Peyer's patch (tissue), 4 donors: ENCODE results near the gene FGF1.

ENCODE experiments used
- POLR2A ChIP-seq, 2 donors: fragments of 450-650 bp; IDR thresholded peaks; one replicate each; pipeline ENCODE4 v1.5.1; 2017; ENCODE audit warnings: antibody characterized with exemption in 2 of 2, mild to moderate bottlenecking in 2 of 2, moderate library complexity in 2 of 2
- TF ChIP-seq, protein P1 (sequence below), 6 experiments: fragments of 450-650 bp in 4 of 6; fragments of 200-600 bp in 2 of 6; sonication (generic) in 1 of 6; IDR thresholded peaks; one replicate each; pipeline ENCODE4 v1.5.1; 2017 to 2019; ENCODE audit warnings: antibody characterized with exemption in 6 of 6, mild to moderate bottlenecking in 3 of 6, moderate library complexity in 1 of 6

DNA sequence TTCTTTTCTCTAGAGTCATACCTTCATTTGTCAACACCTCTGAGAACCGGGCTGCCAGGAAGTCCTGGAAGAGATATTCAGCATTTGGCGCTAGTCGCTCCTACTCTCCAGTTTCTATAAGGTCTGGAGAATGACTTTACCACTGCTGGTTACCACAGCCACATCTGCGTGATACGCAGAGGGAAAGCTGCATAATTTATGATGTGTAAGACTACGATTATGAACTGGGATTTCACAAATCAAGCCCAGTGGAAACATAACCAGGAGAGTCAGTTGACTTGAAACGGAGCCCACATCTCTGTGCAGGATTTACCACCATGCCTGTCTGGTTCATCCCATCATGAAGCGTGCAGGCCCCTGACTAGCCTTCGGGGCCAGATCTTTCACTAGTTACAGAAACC is 72.6 kb downstream of the FGF1 start:
- TF ChIP-seq, protein P1, sequence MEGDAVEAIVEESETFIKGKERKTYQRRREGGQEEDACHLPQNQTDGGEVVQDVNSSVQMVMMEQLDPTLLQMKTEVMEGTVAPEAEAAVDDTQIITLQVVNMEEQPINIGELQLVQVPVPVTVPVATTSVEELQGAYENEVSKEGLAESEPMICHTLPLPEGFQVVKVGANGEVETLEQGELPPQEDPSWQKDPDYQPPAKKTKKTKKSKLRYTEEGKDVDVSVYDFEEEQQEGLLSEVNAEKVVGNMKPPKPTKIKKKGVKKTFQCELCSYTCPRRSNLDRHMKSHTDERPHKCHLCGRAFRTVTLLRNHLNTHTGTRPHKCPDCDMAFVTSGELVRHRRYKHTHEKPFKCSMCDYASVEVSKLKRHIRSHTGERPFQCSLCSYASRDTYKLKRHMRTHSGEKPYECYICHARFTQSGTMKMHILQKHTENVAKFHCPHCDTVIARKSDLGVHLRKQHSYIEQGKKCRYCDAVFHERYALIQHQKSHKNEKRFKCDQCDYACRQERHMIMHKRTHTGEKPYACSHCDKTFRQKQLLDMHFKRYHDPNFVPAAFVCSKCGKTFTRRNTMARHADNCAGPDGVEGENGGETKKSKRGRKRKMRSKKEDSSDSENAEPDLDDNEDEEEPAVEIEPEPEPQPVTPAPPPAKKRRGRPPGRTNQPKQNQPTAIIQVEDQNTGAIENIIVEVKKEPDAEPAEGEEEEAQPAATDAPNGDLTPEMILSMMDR (IDR thresholded peaks at IDR 0.05) = no peak
- TF ChIP-seq POLR2A (IDR thresholded peaks at IDR 0.05) = no peak
